ENCODE measurements around the gene DNAH8.

The DNAH8 gene

DNA sequence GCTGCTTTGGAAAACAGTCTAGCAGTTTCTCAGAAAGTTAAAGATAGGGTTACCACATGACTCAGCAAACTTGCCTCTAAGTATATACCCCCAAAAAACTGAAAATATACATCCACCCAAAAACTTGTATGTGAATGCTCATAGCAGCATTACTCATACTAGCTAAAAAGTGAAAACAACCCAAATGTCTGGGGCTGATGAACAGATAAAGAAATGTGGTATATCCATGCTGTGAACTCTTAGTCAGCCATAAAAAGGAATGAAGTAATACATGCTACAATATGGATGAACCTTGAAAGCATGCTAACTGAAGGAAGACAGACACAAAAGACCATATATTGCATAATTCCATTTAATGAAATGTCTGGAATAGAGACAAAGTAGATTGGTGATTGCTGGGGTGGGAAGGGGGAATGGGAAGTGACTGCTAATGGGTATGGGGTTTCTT is 253.6 kb downstream of the DNAH8 start:
- DNase-seq (ENCODE audit: low read depth, low spot score) = no peak

DNA sequence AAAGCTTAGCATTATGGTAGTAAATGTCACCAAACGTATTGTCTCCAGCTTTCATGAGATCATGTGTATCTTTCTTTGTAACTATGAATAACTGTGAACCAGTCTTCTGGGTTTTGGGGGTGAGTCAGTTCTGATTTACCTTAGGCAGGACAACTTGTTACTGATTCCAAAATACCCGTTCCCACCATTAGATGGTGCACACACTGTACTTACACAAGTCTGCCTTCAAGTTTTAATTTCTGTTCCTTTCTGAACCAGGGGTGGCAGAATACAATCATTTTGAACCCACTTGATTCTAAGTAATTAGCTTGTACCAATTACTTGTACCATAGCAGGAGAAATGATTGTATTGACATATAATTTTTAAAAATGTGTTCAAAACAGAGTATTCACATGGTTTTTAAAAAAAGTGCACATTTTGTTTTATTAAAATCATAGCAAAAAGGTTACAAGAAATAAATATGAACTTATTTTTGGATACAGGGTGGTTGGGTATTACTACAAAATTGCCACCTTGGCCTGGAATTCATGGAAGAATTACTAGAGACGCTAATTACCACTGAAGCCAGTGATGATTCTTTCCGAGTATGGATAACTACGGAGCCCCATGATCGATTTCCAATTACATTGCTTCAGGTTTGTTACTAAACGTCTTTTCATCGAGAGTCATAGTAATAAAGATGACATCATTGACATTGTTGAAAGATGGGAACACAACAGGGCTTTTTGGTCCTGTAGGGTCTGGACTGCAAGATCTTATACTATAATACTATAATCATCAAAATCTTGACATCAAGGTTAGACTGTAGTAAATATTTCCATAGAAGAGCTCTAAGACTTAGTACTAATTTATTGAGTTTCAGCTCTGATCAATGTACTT is 258.3 kb downstream of the DNAH8 start:
- peak; percentile 47 for DNase-seq (ENCODE audit: low read depth, low spot score)

GRCh38 chr6:38974389-38975151 is 259.5 kb downstream of the DNAH8 start:
- no peak for DNase-seq (ENCODE audit: low read depth, low spot score)

DNA sequence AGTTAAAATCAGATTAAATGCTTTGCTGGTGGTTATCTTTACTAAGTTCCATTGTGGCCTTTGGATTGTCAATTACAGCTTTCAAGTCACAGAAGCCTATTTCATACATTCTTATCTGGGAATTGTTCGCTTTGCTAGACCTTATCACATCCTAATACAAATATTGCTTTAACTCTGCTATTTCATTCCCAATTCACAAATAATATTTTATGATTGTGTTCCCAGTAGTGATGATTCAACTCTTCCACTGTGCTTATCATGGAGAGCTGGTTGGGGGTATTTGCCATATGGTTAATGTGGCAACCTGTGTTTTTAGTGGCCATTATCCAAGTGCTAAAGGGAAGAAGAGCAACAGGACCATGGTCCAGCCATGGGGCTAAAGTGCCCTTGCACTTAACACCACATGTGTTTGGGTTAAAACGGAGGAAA is 260.5 kb downstream of the DNAH8 start:
- no peak for DNase-seq (ENCODE audit: low read depth, low spot score)

DNA sequence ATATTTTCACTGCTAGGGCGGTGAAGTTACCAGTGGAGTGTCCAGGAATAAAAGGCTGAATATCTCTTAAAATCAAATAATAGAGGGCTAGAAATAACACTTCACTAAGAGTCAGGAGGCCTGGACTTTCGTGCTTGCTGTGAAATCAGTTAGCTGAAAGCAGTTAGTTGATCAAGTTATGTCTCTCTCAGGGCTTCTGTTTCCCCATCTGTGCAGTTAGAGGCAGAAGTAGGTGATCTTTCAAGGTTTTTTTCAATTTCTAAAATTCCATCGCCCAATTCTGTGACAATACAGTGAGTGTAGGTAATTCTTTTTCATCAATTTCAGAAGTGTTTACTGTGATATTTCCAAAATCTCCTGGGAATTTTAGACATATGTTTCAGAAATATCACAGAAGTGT is 260.9 kb downstream of the DNAH8 start:
- no peak for DNase-seq (ENCODE audit: low read depth, low spot score)

DNA sequence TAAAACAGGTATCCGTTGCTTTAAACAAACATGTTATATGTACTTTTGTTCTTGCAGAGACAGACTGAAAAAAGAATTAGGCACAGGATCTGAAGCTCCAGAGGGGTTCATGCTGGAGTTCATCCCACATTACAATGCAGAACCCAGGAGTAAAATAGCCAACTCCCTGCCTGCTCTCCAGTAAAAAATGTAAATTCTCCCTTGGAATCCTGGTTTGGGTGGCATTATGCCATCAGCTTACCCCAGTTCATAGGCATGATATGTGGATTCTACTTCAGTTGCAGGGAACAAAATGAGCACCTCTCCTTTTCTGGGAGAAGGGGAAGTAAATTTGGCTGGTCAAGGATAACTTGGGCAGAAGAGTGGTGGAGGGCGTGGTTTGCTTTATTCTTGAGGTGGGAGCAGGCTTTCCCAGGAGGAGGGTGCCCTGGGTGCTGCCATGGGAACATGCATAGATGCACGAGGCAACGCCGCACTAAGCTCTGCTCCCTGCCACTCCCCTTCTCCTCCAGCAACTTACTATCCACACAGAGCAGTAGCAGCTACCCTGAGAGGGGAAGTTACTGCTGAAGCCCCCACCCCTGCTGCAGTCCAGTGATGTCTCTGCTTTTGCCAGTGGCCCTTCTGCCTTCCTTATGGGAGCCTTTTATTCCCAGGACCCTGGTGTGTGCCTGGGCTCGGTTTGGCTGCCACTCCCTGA is 261.8 kb downstream of the DNAH8 start:
- DNase-seq (ENCODE audit: low read depth, low spot score) = no peak

DNA sequence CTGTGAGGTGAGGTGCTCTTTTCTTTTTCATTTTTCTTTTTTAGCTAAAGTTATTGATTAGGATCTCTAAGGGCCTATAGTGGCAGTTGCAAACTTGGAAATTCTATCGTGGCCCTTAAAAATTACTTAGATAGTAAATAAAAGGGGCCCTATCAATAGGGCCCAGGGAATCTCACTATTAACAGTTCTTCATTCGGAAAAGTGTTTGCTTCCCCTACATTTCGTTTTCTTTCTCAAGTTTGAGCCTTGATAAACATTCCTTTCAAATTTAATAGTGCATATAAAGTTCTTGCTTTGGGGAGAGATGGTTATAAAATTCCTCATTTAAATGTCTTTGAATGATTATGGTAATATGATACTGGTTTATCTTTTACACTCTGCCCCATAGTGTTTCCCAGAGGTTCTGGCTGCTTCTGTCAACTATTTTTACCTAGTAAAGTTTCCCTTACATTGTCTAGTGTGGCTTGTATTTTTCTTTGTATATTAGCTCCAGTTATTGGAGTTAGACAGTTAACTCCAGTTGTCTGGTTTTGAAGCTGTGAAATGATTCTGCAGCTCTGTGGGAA is 263.1 kb downstream of the DNAH8 start:
- no peak for DNase-seq (ENCODE audit: low read depth, low spot score)

- DNase-seq (ENCODE audit: low read depth, low spot score) = peak; percentile 40
Measured at GRCh38 chr6:38982470-38982869, 267.4 kb downstream of the DNAH8 start.

GRCh38 chr6:38984723-38985122 is 269.6 kb downstream of the DNAH8 start:
- DNase-seq (ENCODE audit: low read depth, low spot score) = no peak

DNA sequence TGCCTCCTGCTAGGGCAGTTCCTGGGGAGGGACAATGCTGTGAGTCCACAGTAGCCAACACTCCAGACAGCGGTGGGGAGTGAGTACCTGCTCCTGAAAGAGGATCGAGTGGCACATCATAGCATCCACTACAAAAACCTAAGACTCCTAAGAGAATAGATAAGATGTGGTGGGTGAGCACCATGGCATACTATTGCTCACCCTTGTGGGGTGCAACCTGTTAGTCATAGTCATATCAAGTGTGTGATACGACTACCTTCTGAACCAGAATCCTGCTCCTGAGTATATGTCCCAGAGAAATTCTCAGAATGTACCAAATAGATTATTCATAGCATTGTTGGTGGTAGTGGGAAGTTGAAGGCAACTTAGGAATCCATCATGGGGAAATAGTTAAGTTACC is 270.7 kb downstream of the DNAH8 start:
- no peak for DNase-seq (ENCODE audit: low read depth, low spot score)

GRCh38 chr6:38987503-38987902 is 272.4 kb downstream of the DNAH8 start:
- DNase-seq (ENCODE audit: low read depth, low spot score) = no peak

DNA sequence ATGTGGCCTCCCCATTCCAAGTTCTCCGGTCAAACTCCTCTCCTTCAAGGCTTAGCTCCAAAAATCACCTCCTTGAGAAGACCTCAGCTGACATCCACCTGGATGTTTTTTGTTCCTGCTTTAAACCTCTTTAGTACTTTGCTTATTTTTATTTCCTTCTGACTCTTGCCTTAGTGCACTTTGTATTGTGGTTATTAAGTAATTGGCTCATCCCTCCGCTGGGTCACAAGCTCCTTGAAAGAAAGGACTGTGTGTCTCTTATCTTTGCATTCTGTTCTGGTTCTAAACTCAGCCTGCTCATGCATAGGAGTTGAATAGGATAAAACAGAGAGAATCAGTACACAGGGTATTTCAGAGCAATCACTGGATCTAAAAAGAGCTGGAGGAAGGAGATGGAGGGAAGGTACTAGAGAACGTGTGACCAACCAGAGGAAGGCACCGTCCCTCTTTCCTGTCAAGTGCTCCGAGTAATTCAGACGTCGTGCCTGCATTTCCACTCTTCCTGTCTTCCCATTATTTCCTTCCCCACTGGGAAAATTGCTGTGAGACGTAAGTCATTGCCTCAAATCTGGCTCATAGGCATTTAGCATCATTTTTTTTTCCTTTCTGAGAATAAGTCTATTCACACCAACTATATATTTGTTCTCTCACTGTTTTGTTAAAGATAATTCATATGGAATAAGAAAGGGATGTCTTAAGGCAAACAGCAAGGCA is 273.8 kb downstream of the DNAH8 start:
- no peak for DNase-seq (ENCODE audit: low read depth, low spot score)

DNA sequence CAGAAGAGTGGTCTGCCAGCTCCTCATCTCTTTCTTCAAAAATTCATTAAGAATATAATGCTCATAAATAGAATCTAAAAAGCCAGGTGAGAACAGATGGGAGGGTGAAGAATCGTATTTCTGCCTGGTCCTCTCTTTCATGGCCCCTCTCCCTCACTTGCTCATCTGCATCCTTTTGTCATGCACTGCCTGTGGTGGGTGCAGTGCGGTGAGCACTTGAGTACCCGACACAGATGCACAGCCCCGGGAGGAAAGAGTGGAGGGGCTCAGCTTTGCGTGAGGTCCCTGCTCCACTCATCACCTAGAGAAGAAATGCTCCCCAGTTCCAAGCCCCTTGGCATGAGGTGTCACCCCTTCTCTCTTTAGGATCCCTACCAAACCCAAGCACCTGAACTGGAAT is 275.4 kb downstream of the DNAH8 start:
- DNase-seq (ENCODE audit: low read depth, low spot score) = no peak

DNA sequence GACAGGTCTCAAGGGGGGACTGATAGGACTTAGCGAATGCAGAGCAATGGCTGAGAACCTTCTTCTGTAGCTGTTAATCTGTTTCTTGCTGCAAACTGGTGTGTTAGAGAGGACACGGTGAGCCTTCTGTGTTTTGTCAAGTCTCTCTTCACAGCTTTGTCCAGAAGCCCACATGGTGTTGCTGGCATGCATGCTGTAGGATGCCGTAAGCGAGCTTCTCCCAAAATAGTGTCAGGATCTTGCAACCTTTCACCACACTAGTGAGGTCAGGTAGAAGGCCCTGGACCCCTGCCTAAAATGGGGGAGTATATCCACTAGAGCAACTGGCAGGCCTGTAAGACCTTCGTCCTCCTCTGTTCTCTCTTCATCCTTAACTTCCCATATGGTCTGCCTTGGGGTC is 281.6 kb downstream of the DNAH8 start:
- DNase-seq (ENCODE audit: low read depth, low spot score) = no peak

DNA sequence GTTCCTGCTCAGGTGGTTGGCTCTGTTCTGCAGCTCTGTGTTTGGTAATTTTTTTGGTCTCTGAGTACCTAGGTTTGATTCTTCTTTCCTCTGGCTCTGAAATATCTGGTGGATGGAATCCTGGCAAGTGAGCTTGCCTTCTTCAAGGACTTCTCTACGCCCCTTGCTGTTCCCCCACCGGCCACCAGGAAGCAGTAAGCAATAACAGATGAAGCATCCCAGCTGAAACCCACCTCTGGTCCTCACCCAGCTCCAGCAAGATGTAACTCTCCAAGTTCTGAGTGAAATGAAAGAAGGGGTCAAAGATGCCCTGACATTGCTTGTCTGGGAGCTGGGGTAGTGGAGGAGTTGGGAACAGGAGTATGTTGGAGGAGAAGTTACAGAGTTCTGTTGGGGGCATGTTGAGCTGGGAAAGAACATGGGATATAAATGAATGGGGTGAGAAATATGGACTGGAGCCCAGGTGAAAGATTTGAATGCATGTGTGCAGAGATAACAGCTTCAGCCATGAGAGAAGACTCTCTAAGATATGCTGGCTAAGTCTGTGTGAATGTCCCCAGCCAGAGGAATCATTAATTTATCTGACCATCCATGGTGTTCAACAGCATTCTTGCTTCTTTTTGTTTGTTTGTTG is 282.1 kb downstream of the DNAH8 start:
- DNase-seq (ENCODE audit: low read depth, low spot score) = no peak

GRCh38 chr6:39003072-39003471 is 288.0 kb downstream of the DNAH8 start:
- no peak for DNase-seq (ENCODE audit: low read depth, low spot score)

- no peak for DNase-seq (ENCODE audit: low read depth, low spot score)
Measured at GRCh38 chr6:39003492-39003891, 288.4 kb downstream of the DNAH8 start.

DNA sequence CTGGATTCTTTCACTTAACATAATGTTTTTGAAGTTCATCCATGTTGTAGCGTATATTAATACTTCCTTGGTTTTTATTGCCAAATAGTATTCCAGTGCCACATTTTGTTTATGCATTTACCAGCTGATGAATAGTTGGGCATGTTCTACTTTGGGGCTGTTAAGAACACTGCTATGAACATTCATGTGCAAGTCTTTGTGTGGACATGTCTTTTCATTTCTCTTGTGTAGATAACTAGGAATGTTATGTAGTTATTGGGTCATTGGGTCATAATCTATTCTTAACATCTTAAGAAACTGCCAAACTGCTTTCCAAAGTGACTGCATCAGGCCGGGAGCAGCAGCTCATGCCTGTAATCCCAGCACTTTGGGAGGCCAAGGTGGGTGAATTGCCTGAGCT is 289.7 kb downstream of the DNAH8 start:
- no peak for DNase-seq (ENCODE audit: low read depth, low spot score)

DNA sequence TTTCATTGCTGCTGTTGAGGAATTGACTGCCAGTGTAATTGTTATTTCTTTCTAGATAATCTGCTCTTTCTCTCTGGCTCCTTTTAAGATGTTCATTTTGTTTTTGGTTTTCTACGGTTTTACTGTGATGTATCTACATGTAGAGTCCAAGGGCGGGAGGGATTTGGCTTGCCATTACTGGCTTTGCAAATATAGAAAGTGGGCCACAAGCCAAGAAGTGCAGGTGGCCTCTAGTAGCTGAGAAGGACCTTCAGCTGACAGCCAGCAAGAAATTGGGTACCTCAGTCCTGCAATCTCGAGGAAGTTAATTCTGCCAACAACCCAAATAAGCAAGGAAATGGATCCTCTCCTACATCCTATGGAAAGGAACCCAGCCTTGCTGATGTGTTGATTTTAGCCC is 290.7 kb downstream of the DNAH8 start:
- DNase-seq (ENCODE audit: low read depth, low spot score) = no peak

DNA sequence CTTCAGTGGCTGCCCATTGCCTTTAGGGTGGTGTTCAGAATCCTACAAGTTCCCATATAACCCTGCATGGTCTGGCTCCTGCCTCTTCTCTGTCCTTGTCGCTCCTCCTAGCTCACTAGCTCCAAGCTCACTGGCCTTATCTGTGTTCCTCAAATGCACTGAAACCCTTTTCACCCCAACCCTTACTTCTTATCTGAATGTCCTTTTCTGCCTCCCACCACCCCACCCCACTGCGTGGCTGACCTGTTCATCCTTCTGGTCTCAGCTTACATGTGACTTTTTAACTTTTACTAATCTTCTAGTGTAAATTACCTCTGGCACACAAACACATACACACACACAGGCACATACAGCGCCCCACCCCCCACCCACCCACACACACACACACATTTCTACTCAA is 292.5 kb downstream of the DNAH8 start:
- no peak for DNase-seq (ENCODE audit: low read depth, low spot score)

DNA sequence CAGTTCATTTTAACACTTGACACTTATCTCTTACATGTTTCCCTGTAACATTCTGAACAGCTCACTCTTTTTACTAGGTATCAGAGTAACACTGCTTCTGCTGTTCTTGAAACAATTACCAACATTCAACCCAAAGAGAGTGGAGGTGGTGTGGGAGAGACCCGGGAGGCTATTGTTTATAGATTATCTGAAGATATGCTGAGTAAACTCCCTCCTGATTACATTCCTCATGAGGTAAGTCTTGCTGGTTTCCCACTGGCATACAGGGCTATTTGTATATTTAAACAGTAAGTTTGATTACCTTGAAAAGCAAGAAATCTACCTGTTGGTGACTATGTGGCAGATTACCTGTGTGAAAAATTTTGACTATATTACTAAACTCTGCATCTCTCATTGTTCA is 293.6 kb downstream of the DNAH8 start:
- DNase-seq (ENCODE audit: low read depth, low spot score) = no peak
